Sigmoid colon (tissue), 7 donors: ENCODE data around the gene MAP3K2. TPM values are rescaled to one million over a fixed set of nuclear protein-coding genes. Genes with fewer than 3 reads are reported as not detected.

Experiments used
- DNase-seq: peaks from one replicate; pipeline ENCODE4 v3.0.0-alpha.2; 2019
- H3K27ac ChIP-seq, 4 donors: fragments of 200-600 bp; sonication (generic); one replicate each; pipeline ENCODE4 v1.5.1; 2016 to 2019; ENCODE audit warnings: mild to moderate bottlenecking in 1 of 4
- H3K27me3 ChIP-seq, 3 donors: fragments of 200-600 bp; sonication (generic); one replicate each; pipeline ENCODE4 v1.5.1; 2019; ENCODE audit warnings: mild to moderate bottlenecking in 1 of 3
- H3K36me3 ChIP-seq, 4 donors: fragments of 200-600 bp; sonication (generic); one replicate each; pipeline ENCODE4 v1.5.1; 2016 to 2019
- H3K4me1 ChIP-seq, 4 donors: fragments of 200-600 bp; sonication (generic); one replicate each; pipeline ENCODE4 v1.5.1; 2017 to 2019
- H3K4me3 ChIP-seq, 4 donors: fragments of 200-600 bp; sonication (generic); one replicate each; pipeline ENCODE4 v1.5.1; 2017 to 2019; ENCODE audit warnings: mild to moderate bottlenecking in 2 of 4, moderate library complexity in 1 of 4
- H3K9me3 ChIP-seq, 4 donors: fragments of 200-600 bp in 3 of 4; sonication (generic) in 3 of 4; one replicate each; pipeline versions ENCODE4 v1.5.1 to v1.6.1; 2013 to 2019
- EP300 ChIP-seq, 4 donors: sonication (generic); formaldehyde crosslinking; IDR thresholded peaks; one replicate each; pipeline ENCODE4 v1.6.1; 2017; ENCODE audit warnings: antibody characterized with exemption in 4 of 4
- POLR2A ChIP-seq, 2 donors: fragments of 450-650 bp; IDR thresholded peaks; one replicate each; pipeline ENCODE4 v1.6.1; 2016; ENCODE audit warnings: antibody characterized with exemption in 2 of 2, mild to moderate bottlenecking in 2 of 2, moderate library complexity in 2 of 2
- POLR2AphosphoS5 ChIP-seq, 4 donors: sonication (generic); formaldehyde crosslinking; IDR thresholded peaks; one replicate each; pipeline ENCODE4 v1.6.1; 2017; ENCODE audit warnings: antibody characterized with exemption in 4 of 4
- WGBS, 2 donors: extraction: QIAGEN DNeasy Blood & Tissue Kit; methylation state at CpG; one replicate each; pipeline ENCODE4 v1.1.7; 2013; 5-methylcytosine and 5-hydroxymethylcytosine counted together
- intact Hi-C: fragments of 100-400 bp; cut with DNase I; formaldehyde crosslinking; loops from one replicate; pipeline ENCODE4 v1.15.1; 2023
- polyA plus RNA-seq, 3 donors: library from polyadenylated mRNA; stranded (reverse); fragments of 200-250 nt; gene quantifications; one replicate each; pipeline ENCODE4 v1.2.3, GENCODE V29; 2013
- total RNA-seq, 4 donors: library from RNA; depleted of rRNA; stranded (reverse); fragments of >200 nt; gene quantifications; one replicate each; pipeline ENCODE4 v1.1.0, GENCODE V29; 2016
- TF ChIP-seq, protein P1 (sequence below), 4 experiments: fragments of 450-650 bp in 3 of 4; fragments of 200-600 bp in 1 of 4; IDR thresholded peaks; one replicate each; pipeline ENCODE4 v1.5.1; 2016 to 2019; ENCODE audit warnings: antibody characterized with exemption in 4 of 4, mild to moderate bottlenecking in 3 of 4, moderate library complexity in 2 of 4
- donor health status: healthy with polysubstance abuse.
- donor health status: Bipolar disorder and iron deficiency.
- donor health status: healthy.

Gene MAP3K2
- total and polyA plus RNA-seq, 7 donors = 9.0 to 52.2 (median 39.9) TPM

DNA sequence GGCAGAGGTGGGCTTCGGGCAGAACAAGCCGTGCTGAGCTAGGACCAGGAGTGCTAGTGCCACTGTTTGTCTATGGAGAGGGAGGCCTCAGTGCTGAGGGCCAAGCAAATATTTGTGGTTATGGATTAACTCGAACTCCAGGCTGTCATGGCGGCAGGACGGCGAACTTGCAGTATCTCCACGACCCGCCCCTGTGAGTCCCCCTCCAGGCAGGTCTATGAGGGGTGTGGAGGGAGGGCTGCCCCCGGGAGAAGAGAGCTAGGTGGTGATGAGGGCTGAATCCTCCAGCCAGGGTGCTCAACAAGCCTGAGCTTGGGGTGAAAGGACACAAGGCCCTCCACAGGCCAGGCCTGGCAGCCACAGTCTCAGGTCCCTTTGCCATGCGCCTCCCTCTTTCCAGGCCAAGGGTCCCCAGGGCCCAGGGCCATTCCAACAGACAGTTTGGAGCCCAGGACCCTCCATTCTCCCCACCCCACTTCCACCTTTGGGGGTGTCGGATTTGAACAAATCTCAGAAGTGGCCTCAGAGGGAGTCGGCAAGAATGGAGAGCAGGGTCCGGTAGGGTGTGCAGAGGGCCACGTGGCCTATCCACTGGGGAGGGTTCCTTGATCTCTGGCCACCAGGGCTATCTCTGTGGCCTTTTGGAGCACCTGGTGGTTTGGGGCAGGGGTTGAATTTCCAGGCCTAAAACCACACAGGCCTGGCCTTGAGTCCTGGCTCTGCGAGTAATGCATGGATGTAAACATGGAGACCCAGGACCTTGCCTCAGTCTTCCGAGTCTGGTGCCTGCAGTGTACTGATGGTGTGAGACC lies 30.7 kb upstream of the MAP3K2 start, which contains the start of gene PROC:
TSS of gene PROC (plus strand) at position 128 of the 812 bp plus-strand sequence. CDS start 1,516 bp downstream, outside the sequence.
- intact Hi-C loops = no loop called here
- Histone ChIP-seq H3K27ac (no peak within 1 kb of the TSS), H3K9me3 (no peaks in the 10 kb centered on the region), H3K36me3 (no peaks in the 10 kb centered on the region), H3K27me3 (peaks cover 22 to 79% (median 67%) of the 10 kb centered on the region in 3 donors), H3K4me1 (peaks cover 0 to 25% (median 23%) of the 10 kb centered on the region in 4 donors), H3K4me3 (no peak within 1 kb of the TSS)
- no peak for DNase-seq
- TF ChIP-seq, protein P1, sequence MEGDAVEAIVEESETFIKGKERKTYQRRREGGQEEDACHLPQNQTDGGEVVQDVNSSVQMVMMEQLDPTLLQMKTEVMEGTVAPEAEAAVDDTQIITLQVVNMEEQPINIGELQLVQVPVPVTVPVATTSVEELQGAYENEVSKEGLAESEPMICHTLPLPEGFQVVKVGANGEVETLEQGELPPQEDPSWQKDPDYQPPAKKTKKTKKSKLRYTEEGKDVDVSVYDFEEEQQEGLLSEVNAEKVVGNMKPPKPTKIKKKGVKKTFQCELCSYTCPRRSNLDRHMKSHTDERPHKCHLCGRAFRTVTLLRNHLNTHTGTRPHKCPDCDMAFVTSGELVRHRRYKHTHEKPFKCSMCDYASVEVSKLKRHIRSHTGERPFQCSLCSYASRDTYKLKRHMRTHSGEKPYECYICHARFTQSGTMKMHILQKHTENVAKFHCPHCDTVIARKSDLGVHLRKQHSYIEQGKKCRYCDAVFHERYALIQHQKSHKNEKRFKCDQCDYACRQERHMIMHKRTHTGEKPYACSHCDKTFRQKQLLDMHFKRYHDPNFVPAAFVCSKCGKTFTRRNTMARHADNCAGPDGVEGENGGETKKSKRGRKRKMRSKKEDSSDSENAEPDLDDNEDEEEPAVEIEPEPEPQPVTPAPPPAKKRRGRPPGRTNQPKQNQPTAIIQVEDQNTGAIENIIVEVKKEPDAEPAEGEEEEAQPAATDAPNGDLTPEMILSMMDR (IDR thresholded peaks at IDR 0.05) = no peak
- no peak for TF ChIP-seq POLR2A (IDR thresholded peaks at IDR 0.05)
- no peak for TF ChIP-seq EP300 (IDR thresholded peaks at IDR 0.05)
- 87 to 92% methylated on average over 16 of the region's 16 CpGs for WGBS, 2 donors

DNA sequence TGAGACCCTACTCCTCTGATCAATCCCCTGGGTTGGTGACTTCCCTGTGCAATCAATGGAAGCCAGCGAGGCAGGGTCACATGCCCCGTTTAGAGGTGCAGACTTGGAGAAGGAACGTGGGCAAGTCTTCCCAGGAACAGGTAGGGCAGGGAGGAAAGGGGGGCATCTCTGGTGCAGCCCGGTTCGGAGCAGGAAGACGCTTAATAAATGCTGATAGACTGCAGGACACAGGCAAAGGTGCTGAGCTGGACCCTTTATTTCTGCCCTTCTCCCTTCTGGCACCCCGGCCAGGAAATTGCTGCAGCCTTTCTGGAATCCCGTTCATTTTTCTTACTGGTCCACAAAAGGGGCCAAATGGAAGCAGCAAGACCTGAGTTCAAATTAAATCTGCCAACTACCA lies 29.6 kb upstream of the MAP3K2 start:
- Histone ChIP-seq H3K4me1 (peaks cover 0 to 14% (median 12%) of the 10 kb centered on the region in 4 donors), H3K36me3 (no peaks in the 10 kb centered on the region), H3K4me3 (no peak overlapping the region), H3K27ac (no peak overlapping the region), H3K27me3 (peaks cover 11 to 68% (median 56%) of the 10 kb centered on the region in 3 donors), H3K9me3 (no peaks in the 10 kb centered on the region)
- no peak for TF ChIP-seq POLR2A (IDR thresholded peaks at IDR 0.05)
- no peak for TF ChIP-seq EP300 (IDR thresholded peaks at IDR 0.05)
- no peak for TF ChIP-seq POLR2AphosphoS5 (IDR thresholded peaks at IDR 0.05)
- TF ChIP-seq, protein P1 (IDR thresholded peaks at IDR 0.05) = no peak
- WGBS, 2 donors = 90 to 92% methylated on average over 8 of the region's 8 CpGs
- intact Hi-C loops = no loop called here
- DNase-seq = no peak

DNA sequence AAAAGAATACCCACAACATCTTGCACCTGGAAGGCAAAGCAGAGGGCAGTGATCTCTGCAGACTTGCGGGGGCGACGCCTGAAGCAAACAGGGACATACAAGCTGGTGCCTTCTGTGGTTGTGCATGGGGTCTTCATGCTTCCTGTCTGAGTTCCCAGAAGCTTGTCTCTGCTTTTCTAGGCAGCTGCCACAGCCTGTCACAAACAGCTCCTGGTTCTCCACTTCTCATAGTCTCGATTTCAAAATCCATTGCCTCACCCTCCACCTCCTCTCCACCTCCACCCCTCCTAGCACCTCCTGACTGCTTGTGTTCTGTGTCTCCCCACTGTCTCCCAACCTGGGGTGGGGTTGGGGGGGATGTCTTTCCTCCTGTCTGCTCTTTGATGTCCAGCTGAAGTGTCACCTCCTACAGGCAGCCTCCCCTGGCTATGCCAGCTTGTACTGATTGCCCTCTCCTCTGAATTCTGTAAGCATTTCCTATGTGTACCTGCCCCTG lies 28.8 kb upstream of the MAP3K2 start:
- Histone ChIP-seq H3K4me3 (peak overlapping the region in 2 of 4 donors; percentile 39 to 45), H3K27me3 (peaks cover 6 to 60% (median 48%) of the 10 kb centered on the region in 3 donors), H3K27ac (no peak overlapping the region), H3K9me3 (no peaks in the 10 kb centered on the region), H3K36me3 (no peaks in the 10 kb centered on the region), H3K4me1 (peaks cover 0 to 15% (median 11%) of the 10 kb centered on the region in 4 donors)
- DNase-seq = no peak
- WGBS, 2 donors = 11 to 15% methylated on average over 4 of the region's 4 CpGs
- TF ChIP-seq, protein P1 (IDR thresholded peaks at IDR 0.05) = no peak
- TF ChIP-seq POLR2A (IDR thresholded peaks at IDR 0.05) (no peak), POLR2AphosphoS5 (IDR thresholded peaks at IDR 0.05) (no peak), EP300 (IDR thresholded peaks at IDR 0.05) (no peak)
- intact Hi-C loops = no loop called here

DNA sequence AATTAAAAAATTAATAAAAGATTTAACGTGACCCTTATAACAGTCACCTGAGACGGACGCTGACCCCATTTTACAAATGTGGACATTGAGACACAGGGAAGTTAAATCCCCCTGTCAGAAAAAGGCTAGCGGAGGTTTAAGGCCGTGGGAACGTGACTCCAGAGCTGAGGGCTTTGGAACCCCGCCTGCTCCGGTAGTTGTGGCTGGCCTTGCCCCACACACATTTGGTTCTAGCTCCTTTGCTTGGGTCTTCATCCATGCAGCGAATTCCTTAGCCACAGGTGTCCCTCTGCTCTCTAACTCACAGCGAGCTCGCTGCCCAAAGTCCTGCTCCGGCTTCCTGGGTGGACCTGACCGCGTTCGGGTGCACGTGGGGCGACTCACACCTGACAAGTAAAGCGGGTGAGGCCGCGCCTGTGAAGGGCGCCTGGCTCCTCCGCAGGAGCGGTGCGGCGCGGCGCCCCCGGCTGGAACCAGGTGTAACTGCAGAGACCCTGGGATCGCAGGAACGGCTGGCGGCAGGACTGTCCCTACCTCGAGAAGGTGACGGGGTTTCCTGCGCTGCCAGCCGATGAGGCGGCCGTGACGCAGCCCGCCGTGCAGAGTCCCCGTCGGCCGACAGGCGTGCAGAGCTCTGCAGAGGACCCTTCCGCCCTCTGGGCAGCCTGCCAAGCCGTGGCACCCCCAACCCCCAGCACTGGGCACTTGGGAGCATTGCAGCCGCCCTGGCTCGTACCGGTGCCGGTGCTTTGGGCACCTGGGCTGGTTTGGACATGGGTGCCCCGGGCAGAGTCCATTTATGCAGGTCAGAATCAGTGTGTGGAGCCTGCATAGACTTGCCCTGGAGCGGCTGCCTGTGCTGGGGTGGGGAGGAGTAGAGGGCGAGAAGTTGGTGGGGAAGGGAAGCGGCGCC lies 28.1 kb upstream of the MAP3K2 start:
- Histone ChIP-seq H3K9me3 (no peaks in the 10 kb centered on the region), H3K4me1 (peaks cover 0 to 23% (median 17%) of the 10 kb centered on the region in 4 donors), H3K27ac (no peak overlapping the region), H3K36me3 (no peaks in the 10 kb centered on the region), H3K4me3 (peak overlapping the region in 3 of 4 donors; percentile 22 to 45 (median 39)), H3K27me3 (peaks cover 6 to 53% (median 42%) of the 10 kb centered on the region in 3 donors)
- intact Hi-C loops = no loop called here
- no peak for TF ChIP-seq POLR2A (IDR thresholded peaks at IDR 0.05)
- TF ChIP-seq, protein P1 (IDR thresholded peaks at IDR 0.05) = peak; percentile 29 to 45 (median 35)
- TF ChIP-seq POLR2AphosphoS5 (IDR thresholded peaks at IDR 0.05) = no peak
- no peak for DNase-seq
- 11 to 15% methylated on average over 55 of the region's 55 CpGs for WGBS, 2 donors
